GM12892 (cell line): ENCODE data around the gene STAG1.
"Not testable (repeated sequence)": the region's sequence is repeated elsewhere in the genome, so short reads cannot be mapped to it uniquely, and the experiment has no call there.

Experiments used
- DNase-seq: peaks from one replicate; pipeline ENCODE4 v3.0.0; 2011; ENCODE audit not compliant: insufficient read length
- FAIRE-seq: peaks from 2 replicates; lab custom pipeline; 2011; peaks lifted over from hg19 to GRCh38; lab: Jason Lieb, UNC
- POLR2A ChIP-seq: IDR thresholded peaks from 2 replicates; pipeline ENCODE4 v1.6.1; 2011; ENCODE audit warnings: low read depth, low read length, control low read depth
- POLR2AphosphoS5 ChIP-seq: IDR thresholded peaks from 2 replicates; pipeline ENCODE4 v1.6.1; 2011; ENCODE audit warnings: low read depth, low read length, control low read depth
- TAF1 ChIP-seq: IDR thresholded peaks from 2 replicates; pipeline ENCODE4 v1.6.1; 2011; ENCODE audit warnings: low read depth, mild to moderate bottlenecking, control low read depth, low read length, borderline replicate concordance

Gene STAG1

DNA sequence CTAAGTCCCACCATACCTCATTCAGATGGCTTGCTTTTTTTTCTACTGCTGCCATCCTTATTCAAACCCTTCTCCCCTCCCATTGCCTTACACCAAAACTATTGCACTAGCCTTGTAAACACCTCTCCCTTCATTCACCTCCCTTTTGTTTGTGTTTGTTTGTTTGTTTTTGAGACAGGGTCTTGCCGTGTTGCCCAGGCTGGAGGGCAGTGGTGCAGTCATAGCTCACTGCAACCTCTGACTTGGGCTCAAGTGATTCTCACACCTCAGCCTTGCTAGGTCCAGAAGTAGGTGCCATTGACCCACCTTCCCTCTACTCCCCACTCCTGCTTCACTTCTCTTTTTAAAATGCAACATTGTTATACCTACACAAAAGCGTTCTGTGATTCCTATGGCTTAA lies 3.0 kb upstream of the STAG1 start:
- FAIRE-seq (no peak), DNase-seq (no peak)
- TF ChIP-seq POLR2A (no peak), TAF1 (no peak), POLR2AphosphoS5 (no peak)

DNA sequence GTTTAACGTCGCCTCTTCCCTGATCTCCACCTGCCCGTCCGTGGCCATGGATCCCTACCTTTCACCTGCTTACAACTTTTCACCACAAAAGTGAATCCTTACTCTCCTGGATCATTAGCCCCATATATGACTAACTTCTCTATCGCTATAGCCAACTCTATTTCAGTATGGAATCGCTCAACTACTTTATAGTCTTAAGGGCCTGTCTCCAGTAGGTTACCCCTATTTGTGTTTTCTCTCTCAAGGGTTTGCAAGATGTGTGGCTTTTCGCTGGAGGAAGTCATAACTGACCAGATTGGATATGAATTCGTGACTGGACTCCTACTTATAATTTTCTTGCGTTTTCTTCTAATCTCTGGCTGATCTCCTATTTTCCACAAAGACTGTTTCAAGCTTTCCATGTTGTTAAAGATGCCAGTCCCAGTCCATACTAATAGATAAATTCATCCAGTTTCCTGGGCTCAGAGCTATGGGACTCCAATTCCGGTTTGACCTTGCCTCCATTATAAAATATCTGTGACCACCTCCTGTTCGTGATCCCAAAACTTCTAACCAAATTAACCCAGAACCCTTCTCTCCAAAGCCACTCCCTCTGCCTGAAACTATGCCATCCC lies 1.3 kb upstream of the STAG1 start:
- FAIRE-seq (no peak), DNase-seq (no peak)
- TF ChIP-seq POLR2AphosphoS5: no peak
- no peak for TF ChIP-seq TAF1
- TF ChIP-seq POLR2A: no peak

DNA sequence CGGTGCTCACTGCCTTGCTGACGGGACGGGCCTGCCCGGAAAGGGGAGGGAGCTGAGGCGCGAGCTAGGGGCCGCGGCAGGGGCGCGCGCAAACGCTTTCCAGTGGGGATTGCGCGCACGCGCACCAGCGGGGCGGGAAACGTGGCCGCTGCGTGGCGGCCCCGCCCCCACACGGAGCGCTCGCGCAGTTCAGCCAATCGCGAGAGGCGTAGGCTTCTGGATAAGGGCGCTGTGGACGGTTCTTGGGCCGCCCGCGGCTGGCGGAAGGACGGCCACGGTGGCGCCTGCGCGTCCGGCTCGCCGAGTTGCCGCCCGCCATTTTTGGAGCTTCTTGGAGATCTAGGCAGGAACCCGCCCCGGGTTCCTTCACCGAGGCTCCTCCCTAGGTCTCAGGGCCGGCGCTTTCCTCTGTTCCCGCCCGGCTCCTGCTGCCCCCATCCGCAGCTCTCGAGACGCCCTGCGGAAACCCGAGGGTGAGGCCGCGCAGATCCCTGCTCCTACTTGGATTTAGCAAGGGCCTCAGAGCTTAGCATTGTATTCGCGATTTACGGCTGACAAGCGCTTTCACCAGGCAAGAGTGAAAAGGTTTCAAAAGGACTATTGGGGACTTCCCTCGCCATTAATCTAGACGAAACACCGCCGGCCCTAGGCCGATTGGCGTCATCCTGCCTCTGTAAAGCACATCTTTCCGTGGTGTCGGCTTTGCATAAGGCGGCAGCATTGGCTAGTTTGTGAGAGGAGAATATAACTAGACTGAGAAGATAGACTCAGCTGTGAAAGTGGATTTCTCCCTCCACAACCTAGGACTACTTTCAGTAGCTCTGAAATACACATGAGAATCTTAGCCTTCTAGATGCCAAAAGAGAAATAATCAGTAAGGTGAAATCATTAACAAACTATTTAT lies 496 bp upstream of the STAG1 start:
- TF ChIP-seq POLR2A (peak; percentile 90), POLR2AphosphoS5 (peak; percentile 83), TAF1 (peak; percentile 82)
- DNase-seq (peak; percentile 81), FAIRE-seq (peak; percentile 98)

DNA sequence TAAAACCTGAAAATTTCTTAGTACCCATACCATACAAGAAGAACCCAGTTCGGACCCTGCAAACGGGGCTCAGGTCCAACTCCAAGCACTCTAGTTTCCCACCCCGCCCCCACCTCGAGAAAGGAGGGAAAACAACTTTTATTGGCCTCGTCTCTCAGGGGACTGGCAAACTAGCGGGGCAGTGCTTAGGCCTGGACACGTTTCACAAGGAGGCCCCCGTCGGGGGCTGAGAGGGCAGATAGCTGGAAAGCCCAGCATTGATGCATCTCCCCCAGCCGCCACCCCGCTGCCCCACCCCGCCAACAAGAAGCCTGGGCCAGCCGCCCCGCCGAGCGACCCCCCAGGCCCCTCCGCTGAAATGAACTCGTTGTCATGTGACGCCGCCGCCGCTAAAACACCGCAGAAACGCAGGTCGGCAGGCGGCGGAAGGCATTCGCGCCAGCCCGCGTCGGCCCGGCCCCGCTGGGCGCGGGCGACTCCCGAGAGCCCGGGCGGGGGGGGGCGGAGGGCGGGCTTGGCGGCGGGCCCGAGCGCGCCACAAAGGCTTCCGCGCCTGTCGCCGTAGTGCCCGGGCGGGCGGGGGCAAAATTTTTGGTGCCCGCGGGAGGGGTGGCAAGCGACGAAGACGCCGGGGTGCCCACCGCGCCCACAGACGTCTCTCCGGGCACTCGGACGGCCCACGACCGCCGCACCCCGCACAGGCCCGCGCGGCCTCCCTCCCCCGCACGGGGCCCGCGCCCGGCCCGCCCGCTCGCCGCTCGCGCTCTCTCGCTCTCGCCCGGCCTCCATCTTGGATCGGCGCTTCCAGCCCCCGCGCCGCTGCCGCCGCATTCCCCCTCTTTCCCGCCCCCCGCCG lies 634 bp downstream of the STAG1 start:
- TF ChIP-seq POLR2A (no peak), TAF1 (peak; percentile 11; the same call in 1 of the 2 replicates)
- FAIRE-seq (no peak), DNase-seq (peak; percentile 34)

DNA sequence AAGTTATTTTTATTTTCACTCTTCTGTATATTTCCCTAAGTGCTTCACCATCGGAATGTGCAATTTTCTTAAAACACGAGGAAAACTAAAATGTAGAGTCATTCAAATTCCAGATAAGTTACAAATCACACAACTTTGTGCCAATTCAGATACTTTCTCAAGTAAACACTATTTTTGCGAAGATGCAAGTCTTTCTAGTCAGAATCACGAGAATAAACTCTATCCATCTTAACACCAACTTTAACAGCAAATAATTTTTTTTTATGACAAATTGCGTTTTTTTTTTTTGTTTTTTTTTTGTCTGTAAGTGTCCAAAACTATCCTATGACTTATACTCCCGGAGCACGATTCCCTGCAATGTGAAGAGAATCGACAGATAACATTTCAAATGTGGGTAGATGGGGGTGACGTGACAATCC lies 1.3 kb downstream of the STAG1 start:
- DNase-seq: no peak
- TF ChIP-seq POLR2A (no peak), TAF1 (no peak), POLR2AphosphoS5 (no peak)
- no peak for FAIRE-seq

DNA sequence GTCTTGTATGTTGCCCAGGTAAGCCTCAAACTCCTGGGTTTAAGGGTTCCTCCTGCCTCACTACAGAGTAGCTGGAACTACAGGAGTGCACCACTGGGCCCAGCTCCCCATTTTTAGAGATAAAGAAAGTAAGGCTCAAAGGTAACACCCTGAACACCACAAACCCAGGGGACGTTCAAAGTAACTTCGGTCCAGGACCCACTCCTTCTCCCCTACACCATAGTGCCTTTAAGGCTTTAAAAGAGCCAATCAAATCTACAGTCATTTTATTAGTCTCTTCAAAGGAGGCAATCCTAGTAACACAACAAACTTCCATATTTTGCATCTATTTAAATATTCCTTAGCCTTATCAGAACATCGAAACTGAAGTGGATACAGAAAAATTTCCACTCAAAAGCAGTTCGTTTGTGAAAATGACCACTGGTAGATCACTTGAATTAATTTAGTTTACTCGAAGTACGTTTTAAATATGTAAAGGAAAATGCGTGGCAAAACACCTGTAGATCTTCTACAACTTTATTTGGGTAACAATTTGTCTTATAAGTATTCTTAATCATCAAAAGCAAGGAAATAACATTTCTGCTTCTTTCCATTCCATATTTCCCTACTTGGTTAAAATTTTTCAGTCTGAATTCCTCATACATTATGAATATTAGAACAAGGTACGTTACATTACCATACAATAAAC lies 1.8 kb downstream of the STAG1 start:
- peak; percentile 36 for FAIRE-seq
- TF ChIP-seq POLR2AphosphoS5 (no peak), TAF1 (no peak), POLR2A (no peak)
- no peak for DNase-seq

DNA sequence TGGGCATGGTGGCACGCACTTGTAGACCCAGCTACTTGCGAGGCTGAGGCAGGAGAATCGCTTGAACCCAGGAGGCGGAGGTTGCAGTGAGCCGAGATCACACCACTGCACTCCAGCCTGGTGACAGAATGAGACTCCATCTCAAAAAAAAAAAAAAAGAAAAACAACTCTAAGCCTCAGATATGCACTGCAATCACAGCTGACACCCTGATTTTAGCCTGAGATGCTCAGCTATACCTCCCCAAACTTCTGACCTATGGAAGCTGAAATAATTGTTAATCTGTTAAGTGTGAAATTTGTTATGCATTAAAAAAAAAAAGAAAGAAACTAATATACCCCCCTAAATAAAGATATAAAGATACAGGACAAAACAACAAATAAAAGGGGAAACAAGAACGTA lies 2.6 kb downstream of the STAG1 start:
- FAIRE-seq, DNase-seq: not testable (repeated sequence)

DNA sequence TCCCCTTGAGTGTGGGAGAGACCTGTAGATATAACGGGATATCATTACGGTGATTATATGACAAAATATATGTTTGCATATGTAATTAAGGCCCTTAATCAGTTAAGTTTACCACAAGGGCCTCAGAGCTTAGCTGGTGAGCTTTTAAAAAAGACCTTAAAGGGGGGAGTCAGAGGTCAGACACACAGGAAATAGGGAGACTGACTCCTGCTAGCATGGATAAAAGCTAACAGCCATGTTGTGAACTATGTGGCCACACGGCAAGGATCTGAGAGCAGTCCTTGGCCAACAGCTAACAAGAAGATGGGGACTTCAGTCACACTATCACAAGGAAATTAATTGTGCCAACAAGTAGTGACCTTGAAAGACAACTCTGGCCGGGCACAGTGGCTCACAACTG lies 3.1 kb downstream of the STAG1 start:
- no peak for FAIRE-seq
- no peak for DNase-seq
- TF ChIP-seq POLR2A (no peak), TAF1 (no peak), POLR2AphosphoS5 (no peak)

DNA sequence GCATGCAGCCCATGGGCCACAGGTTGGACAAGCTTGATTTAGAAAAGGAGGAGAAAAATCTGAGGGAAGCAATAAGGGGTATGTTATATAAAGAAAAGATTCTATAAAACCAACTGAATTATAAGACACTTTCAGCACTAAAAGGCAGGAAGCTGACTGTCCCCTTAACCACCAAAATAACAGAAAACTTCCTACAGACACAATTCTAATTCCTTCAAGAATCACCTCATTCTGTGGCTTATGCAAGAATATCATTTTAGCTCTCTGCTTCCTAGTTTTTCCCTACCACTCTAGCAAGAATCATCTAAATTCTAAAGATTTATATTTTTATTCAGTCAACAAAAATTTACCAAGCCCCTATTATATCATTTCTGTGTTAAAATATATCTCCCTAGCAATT lies 6.3 kb downstream of the STAG1 start:
- FAIRE-seq: no peak
- DNase-seq: no peak
- TF ChIP-seq TAF1: no peak
- TF ChIP-seq POLR2AphosphoS5: no peak
- TF ChIP-seq POLR2A: no peak

DNA sequence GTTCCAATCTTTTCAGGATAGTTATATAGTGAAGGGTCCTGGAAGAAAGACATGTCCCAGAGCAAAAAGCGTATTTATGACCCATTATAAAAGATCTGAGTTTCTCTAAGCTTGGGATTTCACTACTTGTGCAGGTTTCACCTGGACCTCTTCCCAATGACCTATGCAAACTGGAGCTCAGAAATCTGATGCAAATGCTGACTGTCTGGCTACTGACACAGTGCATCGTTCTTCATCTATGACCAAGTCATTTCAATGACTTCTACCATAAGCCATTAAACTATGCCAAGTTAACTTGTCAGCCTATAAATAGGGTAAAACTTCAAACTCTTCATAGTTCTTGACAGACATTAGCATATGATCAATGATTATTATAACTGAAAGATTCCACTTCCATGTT lies 11.1 kb downstream of the STAG1 start:
- FAIRE-seq: no peak
- DNase-seq: no peak
- no peak for TF ChIP-seq POLR2A
- no peak for TF ChIP-seq POLR2AphosphoS5
- TF ChIP-seq TAF1: no peak
